Neuronal stem cell (in vitro differentiated cells): Measurements from ENCODE around the gene SP7.

Source experiments
- DNase-seq: peaks from one replicate; pipeline ENCODE4 v3.0.0-alpha.2; 2013; ENCODE audit warnings: low spot score
- H2AFZ ChIP-seq: one replicate; pipeline ENCODE4 v1.6.1; 2013; ENCODE audit warnings: mild to moderate bottlenecking, low read length, inconsistent platforms
- H2AK5ac ChIP-seq: 2 replicates; pipeline ENCODE4 v1.6.1; 2013; ENCODE audit warnings: low read depth, mild to moderate bottlenecking, inconsistent platforms, low read length, moderate library complexity, mixed read lengths
- H2BK120ac ChIP-seq: 2 replicates; pipeline ENCODE4 v1.6.1; 2013; ENCODE audit warnings: low read depth, mild to moderate bottlenecking, inconsistent platforms, low read length, moderate library complexity, mixed read lengths
- H2BK12ac ChIP-seq: one replicate; pipeline ENCODE4 v1.6.1; 2013; ENCODE audit warnings: low read length, inconsistent platforms
- H2BK15ac ChIP-seq: 2 replicates; pipeline ENCODE4 v1.6.1; 2013; ENCODE audit warnings: mild to moderate bottlenecking, low read length, inconsistent platforms, mixed read lengths
- H2BK5ac ChIP-seq: one replicate; pipeline ENCODE4 v1.6.1; 2013; ENCODE audit warnings: inconsistent platforms, mild to moderate bottlenecking, low read length, moderate library complexity
- H3K14ac ChIP-seq: one replicate; pipeline ENCODE4 v1.6.1; 2013; ENCODE audit warnings: low read length, inconsistent platforms
- H3K18ac ChIP-seq: 2 replicates; pipeline ENCODE4 v1.6.1; 2013; ENCODE audit warnings: low read length, inconsistent platforms
- H3K23ac ChIP-seq: 2 replicates; pipeline ENCODE4 v1.6.1; 2013; ENCODE audit warnings: low read depth, mild to moderate bottlenecking, mixed read lengths, low read length, inconsistent platforms; ENCODE audit not compliant: poor library complexity
- H3K27ac ChIP-seq: replicated peaks from 3 replicates; pipeline ENCODE4 v1.5.1; 2013; ENCODE audit warnings: low read length, inconsistent platforms
- H3K27me3 ChIP-seq, 3 experiments: 2 replicates each; pipeline ENCODE4 v1.6.1; 2013; ENCODE audit warnings: low read length in 3 of 3, mild to moderate bottlenecking in 2 of 3, inconsistent platforms in 1 of 3, low read depth in 1 of 3, mixed read lengths in 1 of 3, moderate library complexity in 1 of 3; ENCODE audit not compliant: control insufficient read depth in 3 of 3, insufficient read depth in 3 of 3
- H3K36me3 ChIP-seq, 2 donors: replicated peaks in 1 of 2; 2 replicates each; pipeline ENCODE4 v1.6.1; 2013; ENCODE audit warnings: low read length in 2 of 2; ENCODE audit not compliant: control insufficient read depth in 2 of 2, insufficient read depth in 2 of 2
- H3K4ac ChIP-seq: 2 replicates; pipeline ENCODE4 v1.6.1; 2013; ENCODE audit warnings: inconsistent platforms, mild to moderate bottlenecking, low read length, moderate library complexity
- H3K4me1 ChIP-seq, 2 donors: 1 replicate in 1 of 2; 2 replicates in 1 of 2; pipeline ENCODE4 v1.6.1; 2013; ENCODE audit warnings: low read length in 2 of 2, low read depth in 1 of 2; ENCODE audit not compliant: control insufficient read depth in 2 of 2, insufficient read depth in 1 of 2
- H3K4me2 ChIP-seq: one replicate; pipeline ENCODE4 v1.6.1; 2013; ENCODE audit warnings: mild to moderate bottlenecking, low read length, inconsistent platforms; ENCODE audit not compliant: insufficient read depth, poor library complexity, severe bottlenecking
- H3K4me3 ChIP-seq, 2 donors: 2 replicates each; pipeline ENCODE4 v1.5.1; 2013; ENCODE audit warnings: low read length in 2 of 2, mild to moderate bottlenecking in 2 of 2, inconsistent platforms in 1 of 2, moderate library complexity in 1 of 2
- H3K79me1 ChIP-seq: one replicate; pipeline ENCODE4 v1.6.1; 2013; ENCODE audit warnings: low read depth, mild to moderate bottlenecking, inconsistent platforms, low read length, moderate library complexity
- H3K9ac ChIP-seq: one replicate; pipeline ENCODE4 v1.6.1; 2013; ENCODE audit warnings: mild to moderate bottlenecking, low read depth, low read length, inconsistent platforms; ENCODE audit not compliant: poor library complexity
- H3K9me3 ChIP-seq, 2 donors: replicated peaks in 1 of 2; 2 replicates each; pipeline versions ENCODE3 to v1.6.1; 2013; ENCODE audit warnings: low read length in 2 of 2, mild to moderate bottlenecking in 2 of 2, inconsistent platforms in 1 of 2, low read depth in 1 of 2, mixed read lengths in 1 of 2, moderate library complexity in 1 of 2; ENCODE audit not compliant: control insufficient read depth in 2 of 2, insufficient read depth in 1 of 2
- H4K8ac ChIP-seq: one replicate; pipeline ENCODE4 v1.6.1; 2013; ENCODE audit warnings: low read depth, mild to moderate bottlenecking, inconsistent platforms, low read length, moderate library complexity
- H4K91ac ChIP-seq: one replicate; pipeline ENCODE4 v1.6.1; 2013; ENCODE audit warnings: low read length, low read depth, mild to moderate bottlenecking, inconsistent platforms; ENCODE audit not compliant: poor library complexity
- WGBS, 2 donors: extraction: QIAGEN DNeasy Blood & Tissue Kit; methylation state at CpG; one replicate each; pipeline ENCODE4 v1.1.7; 2013; ENCODE audit warnings: missing lambda C conversion rate in 2 of 2, mixed read lengths in 1 of 2; ENCODE audit not compliant: insufficient read length in 2 of 2, insufficient replicate concordance in 1 of 2; ENCODE audit errors: extremely low coverage in 2 of 2; 5-methylcytosine and 5-hydroxymethylcytosine counted together

Gene SP7

DNA sequence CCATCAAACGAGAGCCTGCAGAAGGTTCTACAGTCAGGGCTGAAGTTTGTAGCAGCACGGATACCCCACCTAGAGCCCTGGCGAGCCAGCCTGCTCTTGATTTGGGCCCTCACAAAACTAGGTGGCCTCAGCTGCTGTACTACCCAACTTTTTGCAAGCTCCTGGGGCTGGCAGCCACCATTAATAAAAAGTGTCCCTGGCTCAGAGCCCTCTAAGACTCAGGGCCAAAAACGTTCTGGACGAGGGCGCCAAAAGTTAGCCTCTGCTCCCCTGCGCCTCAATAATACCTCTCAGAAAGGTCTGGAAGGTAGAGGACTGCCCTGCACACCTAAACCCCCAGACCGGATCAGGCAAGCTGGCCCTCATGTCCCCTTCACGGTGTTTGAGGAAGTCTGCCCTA is 49.7 kb downstream of the SP7 start:
- Histone ChIP-seq H4K8ac (no peak overlapping the region), H3K23ac (no peak overlapping the region), H3K9ac (no peak overlapping the region), H2BK5ac (no peak overlapping the region), H4K91ac (no peak overlapping the region), H3K18ac (no peak overlapping the region), H3K4ac (no peak overlapping the region), H2BK15ac (no peak overlapping the region), H2BK12ac (no peak overlapping the region), H3K9me3 (no peaks in the 10 kb centered on the region), H3K4me2 (no peak overlapping the region), H3K4me3 (no peak overlapping the region), H2AK5ac (no peak overlapping the region), H3K14ac (no peak overlapping the region), H2BK120ac (no peak overlapping the region), H3K79me1 (no peaks in the 10 kb centered on the region), H3K36me3 (peaks cover 71 to 91% of the 10 kb centered on the region in 2 donors), H2AFZ (no peak overlapping the region), H3K27me3 (no peaks in the 10 kb centered on the region), H3K4me1 (no peaks in the 10 kb centered on the region), H3K27ac (no peak overlapping the region)
- DNase-seq: no peak
- no CpG with 5 or more reads among the region's 9 CpGs for WGBS, 2 donors

- Histone ChIP-seq H4K91ac (no peak overlapping the region), H3K79me1 (no peaks in the 10 kb centered on the region), H3K14ac (no peak overlapping the region), H2BK12ac (no peak overlapping the region), H4K8ac (no peak overlapping the region), H2AFZ (no peak overlapping the region), H2BK5ac (no peak overlapping the region), H3K9me3 (peaks cover 0 to 2% of the 10 kb centered on the region in 2 donors), H3K23ac (no peak overlapping the region), H2BK120ac (no peak overlapping the region), H3K4me2 (no peak overlapping the region), H3K36me3 (peaks cover 69 to 92% of the 10 kb centered on the region in 2 donors), H3K27ac (no peak overlapping the region), H3K9ac (no peak overlapping the region), H2AK5ac (no peak overlapping the region), H3K4ac (no peak overlapping the region), H3K4me3 (no peak overlapping the region), H3K18ac (no peak overlapping the region), H3K4me1 (no peaks in the 10 kb centered on the region), H2BK15ac (no peak overlapping the region), H3K27me3 (no peaks in the 10 kb centered on the region)
- no CpG with 5 or more reads among the region's 9 CpGs for WGBS, 2 donors
- DNase-seq: no peak
Observed at GRCh38 chr12:53279888-53280498, 56.2 kb downstream of the SP7 start.

DNA sequence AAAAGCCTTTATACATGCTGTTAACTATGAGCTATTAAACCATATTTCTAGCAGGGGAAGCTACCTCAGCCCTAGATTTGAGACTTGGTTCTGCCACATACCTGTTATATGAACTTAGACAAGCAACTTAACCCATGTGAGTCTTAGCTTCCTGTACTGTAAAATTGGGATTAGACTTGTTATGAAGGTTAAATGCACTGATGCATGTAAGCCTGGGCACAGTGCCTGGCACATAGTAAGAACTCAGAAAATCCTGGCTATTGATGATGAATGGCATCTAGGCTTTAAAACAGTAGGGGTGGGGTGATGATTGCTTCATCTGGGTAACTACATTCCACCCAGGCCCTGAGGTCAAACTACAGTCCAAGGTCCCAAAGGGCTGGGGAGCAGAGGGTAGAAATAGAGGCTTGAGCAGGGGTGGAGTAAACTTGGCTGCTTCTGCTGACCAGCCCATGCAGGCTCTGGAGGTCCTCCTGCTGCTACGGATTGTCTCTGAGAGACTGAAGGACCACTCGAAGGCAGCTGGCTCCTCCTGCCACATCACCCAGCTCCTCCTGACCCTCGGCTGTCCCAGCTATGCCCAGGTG is 56.8 kb downstream of the SP7 start:
- Histone ChIP-seq H2AFZ (no peak overlapping the region), H3K4me2 (no peak overlapping the region), H3K27ac (no peak overlapping the region), H3K4me3 (no peak overlapping the region), H3K79me1 (peaks cover 4% of the 10 kb centered on the region), H3K4me1 (no peaks in the 10 kb centered on the region), H3K4ac (no peak overlapping the region), H2AK5ac (no peak overlapping the region), H4K8ac (no peak overlapping the region), H3K27me3 (no peaks in the 10 kb centered on the region), H2BK120ac (no peak overlapping the region), H3K9me3 (peaks cover 0 to 2% of the 10 kb centered on the region in 2 donors), H2BK5ac (no peak overlapping the region), H3K36me3 (peaks cover 71 to 93% of the 10 kb centered on the region in 2 donors), H3K23ac (no peak overlapping the region), H2BK15ac (no peak overlapping the region), H3K14ac (no peak overlapping the region), H2BK12ac (no peak overlapping the region), H3K9ac (no peak overlapping the region), H3K18ac (no peak overlapping the region), H4K91ac (no peak overlapping the region)
- no peak for DNase-seq
- WGBS, 2 donors: no CpG with 5 or more reads among the region's 3 CpGs

- peaks cover 0 to 2% of the 10 kb centered on the region in 2 donors for H3K4me1 ChIP-seq
Observed at GRCh38 chr12:53277981-53278380, 58.2 kb downstream of the SP7 start.

More at GRCh38 chr12:53277981-53278380, 58.2 kb downstream of the SP7 start:
- H3K9ac ChIP-seq: no peak overlapping the region
- H3K18ac ChIP-seq: no peak overlapping the region
- H3K4me3 ChIP-seq: no peak overlapping the region
- no peak overlapping the region for H3K14ac ChIP-seq
- no peak overlapping the region for H4K91ac ChIP-seq
- no peak overlapping the region for H3K23ac ChIP-seq
- no peak overlapping the region for H3K27ac ChIP-seq
- peaks cover 4% of the 10 kb centered on the region for H3K79me1 ChIP-seq
- no peak overlapping the region for H2BK15ac ChIP-seq
- no peak overlapping the region for H2BK12ac ChIP-seq
- no peaks in the 10 kb centered on the region for H3K27me3 ChIP-seq
- no peak overlapping the region for H3K4me2 ChIP-seq
- no peak overlapping the region for H4K8ac ChIP-seq
- H3K9me3 ChIP-seq: peaks cover 0 to 2% of the 10 kb centered on the region in 2 donors
- DNase-seq: no peak
- no peak overlapping the region for H2AFZ ChIP-seq
- H2BK120ac ChIP-seq: no peak overlapping the region
- no peak overlapping the region for H2AK5ac ChIP-seq
- no peak overlapping the region for H3K4ac ChIP-seq
- H3K36me3 ChIP-seq: peaks cover 64 to 88% of the 10 kb centered on the region in 2 donors
- no CpG with 5 or more reads among the region's 9 CpGs for WGBS, 2 donors
- no peak overlapping the region for H2BK5ac ChIP-seq
